ENCODE results near the gene MBLAC1.
"Not testable (repeated sequence)": the region's sequence is repeated elsewhere in the genome, so short reads cannot be mapped to it uniquely, and the experiment has no call there.

MBLAC1 gene

DNA sequence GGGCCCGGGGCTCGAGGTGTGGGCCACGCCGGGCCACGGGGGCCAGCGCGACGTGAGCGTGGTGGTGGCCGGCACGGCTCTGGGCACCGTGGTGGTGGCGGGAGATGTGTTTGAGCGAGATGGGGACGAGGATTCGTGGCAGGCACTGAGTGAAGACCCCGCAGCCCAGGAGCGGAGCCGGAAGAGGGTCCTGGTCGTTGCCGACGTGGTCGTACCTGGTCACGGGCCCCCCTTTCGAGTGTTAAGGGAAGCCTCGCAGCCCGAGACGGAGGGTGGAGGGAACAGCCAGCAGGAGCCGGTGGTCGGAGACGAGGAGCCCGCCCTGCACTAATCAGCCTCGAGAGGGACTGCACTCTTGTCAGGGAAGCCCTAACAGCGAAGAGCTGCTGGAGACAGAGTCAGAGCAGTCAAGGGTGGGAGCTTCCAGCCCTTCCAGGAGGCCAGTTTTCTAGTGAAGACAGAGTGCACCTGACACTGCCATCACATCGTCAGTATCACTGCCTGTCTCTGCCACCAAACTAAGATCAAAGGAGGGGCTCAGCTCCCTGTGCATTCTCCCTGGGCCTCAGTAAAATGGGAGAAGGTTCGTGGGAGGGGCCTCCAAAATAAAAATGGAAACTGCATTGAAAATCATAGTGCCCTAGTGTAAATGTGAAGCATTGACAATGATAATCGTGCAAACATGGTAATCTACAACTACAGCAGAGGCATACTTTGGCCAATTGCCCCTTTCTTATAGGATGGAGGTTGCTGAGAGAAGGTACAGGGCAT is 1.3 kb downstream of the MBLAC1 start:
- H3K27me3 ChIP-seq (ENCODE audit: control insufficient read depth in 1 of 2, insufficient read depth in 1 of 2, low read length in 2 of 2) = no peaks in the 10 kb centered on the region
- H4K91ac ChIP-seq (ENCODE audit: low read length) = peak overlapping the region; percentile 96
- H3K9me3 ChIP-seq (ENCODE audit: control insufficient read depth, low read length) = no peaks in the 10 kb centered on the region
- no peak overlapping the region for H3K27ac ChIP-seq (ENCODE audit: low read length, poor library complexity, severe bottlenecking)
- peak overlapping the region in 1 of 2 experiments; percentile 100 for H3K14ac ChIP-seq (ENCODE audit: low read length in 2 of 2)
- H2BK12ac ChIP-seq (ENCODE audit: low read length in 2 of 2) = peak overlapping the region; percentile 74 to 84
- peak overlapping the region; percentile 97 to 99 for H3K18ac ChIP-seq (ENCODE audit: low read depth in 1 of 2, low read length in 2 of 2)
- peaks cover 14% of the 10 kb centered on the region for H3K79me1 ChIP-seq (replicated peaks; ENCODE audit: low read length, poor library complexity, severe bottlenecking)
- peak overlapping the region; percentile 92 to 93 for H3K4me3 ChIP-seq (ENCODE audit: insufficient read depth in 1 of 2, low read depth in 1 of 2, low read length in 2 of 2)
- H2AFZ ChIP-seq (ENCODE audit: low read depth, low read length) = peak overlapping the region; percentile 79
- H3K4ac ChIP-seq (ENCODE audit: low read depth in 1 of 2, low read length in 2 of 2) = peak overlapping the region; percentile 97 to 99
- DNase-seq = peak; percentile 60
- H3K23ac ChIP-seq (ENCODE audit: low read length in 2 of 2) = no peak overlapping the region
- peak overlapping the region; percentile 99 for H4K8ac ChIP-seq (ENCODE audit: low read length)
- 5% methylated on average over 36 of the region's 37 CpGs for WGBS
- H2AK5ac ChIP-seq (ENCODE audit: low read length, severe bottlenecking) = no peak overlapping the region
- H2BK5ac ChIP-seq (ENCODE audit: low read depth, low read length, poor library complexity, severe bottlenecking) = no peak overlapping the region
- peak overlapping the region; percentile 98 for H3K9ac ChIP-seq (ENCODE audit: low read length)
- peak overlapping the region; percentile 97 for H2BK120ac ChIP-seq (ENCODE audit: low read depth, low read length)
- peak overlapping the region; percentile 95 for H2BK15ac ChIP-seq (ENCODE audit: low read depth, poor library complexity, severe bottlenecking)
- peaks cover 17% of the 10 kb centered on the region for H3K4me1 ChIP-seq (ENCODE audit: control insufficient read depth, insufficient read depth, low read depth, low read length)
- peaks cover 9 to 19% of the 10 kb centered on the region in 2 experiments for H3K36me3 ChIP-seq (ENCODE audit: control insufficient read depth in 1 of 2, insufficient read depth in 2 of 2, low read depth in 1 of 2, low read length in 2 of 2)
- H3K4me2 ChIP-seq (ENCODE audit: low read length, poor library complexity, severe bottlenecking) = peak overlapping the region; percentile 86

- Histone ChIP-seq H4K91ac (ENCODE audit: low read length) (no peak overlapping the region), H3K36me3 (ENCODE audit: control insufficient read depth in 1 of 2, insufficient read depth in 2 of 2, low read depth in 1 of 2, low read length in 2 of 2) (peaks cover 7 to 19% of the 10 kb centered on the region in 2 experiments), H3K79me1 (replicated peaks; ENCODE audit: low read length, poor library complexity, severe bottlenecking) (peaks cover 14% of the 10 kb centered on the region), H3K14ac (ENCODE audit: low read length in 2 of 2) (no peak overlapping the region), H3K9ac (ENCODE audit: low read length) (peak overlapping the region; percentile 98), H2AFZ (ENCODE audit: low read depth, low read length) (no peak overlapping the region), H3K27ac (ENCODE audit: low read length, poor library complexity, severe bottlenecking) (no peak overlapping the region), H3K4me1 (ENCODE audit: control insufficient read depth, insufficient read depth, low read depth, low read length) (peaks cover 17% of the 10 kb centered on the region), H2BK120ac (ENCODE audit: low read depth, low read length) (no peak overlapping the region), H2BK15ac (ENCODE audit: low read depth, poor library complexity, severe bottlenecking) (no peak overlapping the region), H4K8ac (ENCODE audit: low read length) (no peak overlapping the region), H3K4me2 (ENCODE audit: low read length, poor library complexity, severe bottlenecking) (no peak overlapping the region), H3K4me3 (ENCODE audit: insufficient read depth in 1 of 2, low read depth in 1 of 2, low read length in 2 of 2) (peak overlapping the region in 1 of 2 experiments; percentile 92), H2BK12ac (ENCODE audit: low read length in 2 of 2) (no peak overlapping the region), H3K18ac (ENCODE audit: low read depth in 1 of 2, low read length in 2 of 2) (no peak overlapping the region), H3K27me3 (ENCODE audit: control insufficient read depth in 1 of 2, insufficient read depth in 1 of 2, low read length in 2 of 2) (no peaks in the 10 kb centered on the region), H2AK5ac (ENCODE audit: low read length, severe bottlenecking) (no peak overlapping the region), H3K23ac (ENCODE audit: low read length in 2 of 2) (no peak overlapping the region), H3K4ac (ENCODE audit: low read depth in 1 of 2, low read length in 2 of 2) (no peak overlapping the region), H3K9me3 (ENCODE audit: control insufficient read depth, low read length) (no peaks in the 10 kb centered on the region), H2BK5ac (ENCODE audit: low read depth, low read length, poor library complexity, severe bottlenecking) (no peak overlapping the region)
- WGBS = 89% methylated on average over 1 of the region's 1 CpG
- DNase-seq = no peak
Measured at GRCh38 chr7:100128637-100128963, 1.8 kb downstream of the MBLAC1 start.

GRCh38 chr7:100130220-100130607 is 3.4 kb downstream of the MBLAC1 start:
- H2BK120ac ChIP-seq (ENCODE audit: low read depth, low read length); H2AK5ac ChIP-seq (ENCODE audit: low read length, severe bottlenecking); H4K8ac ChIP-seq (ENCODE audit: low read length); H2AFZ ChIP-seq (ENCODE audit: low read depth, low read length); H3K27me3 ChIP-seq (ENCODE audit: control insufficient read depth in 1 of 2, insufficient read depth in 1 of 2, low read length in 2 of 2); H2BK12ac ChIP-seq (ENCODE audit: low read length in 2 of 2); H2BK5ac ChIP-seq (ENCODE audit: low read depth, low read length, poor library complexity, severe bottlenecking); H3K14ac ChIP-seq (ENCODE audit: low read length in 2 of 2); H2BK15ac ChIP-seq (ENCODE audit: low read depth, poor library complexity, severe bottlenecking); H3K36me3 ChIP-seq (ENCODE audit: control insufficient read depth in 1 of 2, insufficient read depth in 2 of 2, low read depth in 1 of 2, low read length in 2 of 2); H3K4me2 ChIP-seq (ENCODE audit: low read length, poor library complexity, severe bottlenecking); H3K9me3 ChIP-seq (ENCODE audit: control insufficient read depth, low read length); H3K18ac ChIP-seq (ENCODE audit: low read depth in 1 of 2, low read length in 2 of 2); H3K23ac ChIP-seq (ENCODE audit: low read length in 2 of 2); H3K9ac ChIP-seq (ENCODE audit: low read length); H3K4ac ChIP-seq (ENCODE audit: low read depth in 1 of 2, low read length in 2 of 2); H3K27ac ChIP-seq (ENCODE audit: low read length, poor library complexity, severe bottlenecking); DNase-seq; H3K4me3 ChIP-seq (ENCODE audit: insufficient read depth in 1 of 2, low read depth in 1 of 2, low read length in 2 of 2); H4K91ac ChIP-seq (ENCODE audit: low read length): not testable (repeated sequence)
- H3K79me1 ChIP-seq (replicated peaks; ENCODE audit: low read length, poor library complexity, severe bottlenecking) = peaks cover 11% of the 10 kb centered on the region
- H3K4me1 ChIP-seq (ENCODE audit: control insufficient read depth, insufficient read depth, low read depth, low read length) = peaks cover 17% of the 10 kb centered on the region
- WGBS = 75% methylated on average over 1 of the region's 1 CpG

- no peak overlapping the region for H3K14ac ChIP-seq (ENCODE audit: low read length in 2 of 2)
- no peak overlapping the region for H4K8ac ChIP-seq (ENCODE audit: low read length)
- peak overlapping the region in 1 of 2 experiments; percentile 12 for H3K18ac ChIP-seq (ENCODE audit: low read depth in 1 of 2, low read length in 2 of 2)
- peak overlapping the region in 1 of 2 experiments; percentile 39 for H2BK12ac ChIP-seq (ENCODE audit: low read length in 2 of 2)
- no peak overlapping the region for H3K23ac ChIP-seq (ENCODE audit: low read length in 2 of 2)
- no peak overlapping the region for H2AFZ ChIP-seq (ENCODE audit: low read depth, low read length)
- H3K27me3 ChIP-seq (ENCODE audit: control insufficient read depth in 1 of 2, insufficient read depth in 1 of 2, low read length in 2 of 2) = no peaks in the 10 kb centered on the region
- peak; percentile 55 for DNase-seq
- H3K36me3 ChIP-seq (ENCODE audit: control insufficient read depth in 1 of 2, insufficient read depth in 2 of 2, low read depth in 1 of 2, low read length in 2 of 2) = no peaks in the 10 kb centered on the region
- H3K9me3 ChIP-seq (ENCODE audit: control insufficient read depth, low read length) = no peaks in the 10 kb centered on the region
- no peak overlapping the region for H2BK120ac ChIP-seq (ENCODE audit: low read depth, low read length)
- H3K79me1 ChIP-seq (replicated peaks; ENCODE audit: low read length, poor library complexity, severe bottlenecking) = peaks cover 7% of the 10 kb centered on the region
- no peak overlapping the region for H3K27ac ChIP-seq (ENCODE audit: low read length, poor library complexity, severe bottlenecking)
- WGBS = 15% methylated on average over 24 of the region's 24 CpGs
- H4K91ac ChIP-seq (ENCODE audit: low read length) = no peak overlapping the region
- peak overlapping the region; percentile 72 for H3K4me2 ChIP-seq (ENCODE audit: low read length, poor library complexity, severe bottlenecking)
- no peak overlapping the region for H2BK5ac ChIP-seq (ENCODE audit: low read depth, low read length, poor library complexity, severe bottlenecking)
- no peak overlapping the region for H2AK5ac ChIP-seq (ENCODE audit: low read length, severe bottlenecking)
- H2BK15ac ChIP-seq (ENCODE audit: low read depth, poor library complexity, severe bottlenecking) = no peak overlapping the region
- peaks cover 17% of the 10 kb centered on the region for H3K4me1 ChIP-seq (ENCODE audit: control insufficient read depth, insufficient read depth, low read depth, low read length)
- H3K4ac ChIP-seq (ENCODE audit: low read depth in 1 of 2, low read length in 2 of 2) = peak overlapping the region in 1 of 2 experiments; percentile 2
- peak overlapping the region in 1 of 2 experiments; percentile 35 for H3K4me3 ChIP-seq (ENCODE audit: insufficient read depth in 1 of 2, low read depth in 1 of 2, low read length in 2 of 2)
- peak overlapping the region; percentile 62 for H3K9ac ChIP-seq (ENCODE audit: low read length)
Measured at GRCh38 chr7:100130608-100131453, 4.1 kb downstream of the MBLAC1 start.

Measured in mesenchymal stem cell (in vitro differentiated cells and primary cell).